Hepatocyte (in vitro differentiated cells): ENCODE results near the gene RALGPS2.

Experiments
- EZH2 ChIP-seq: fragments of 200-600 bp; sonication (generic); IDR thresholded peaks from 2 replicates; pipeline ENCODE4 v1.6.1; 2016; ENCODE audit warnings: antibody characterized with exemption, mild to moderate bottlenecking, borderline replicate concordance
- EZH2phosphoT487 ChIP-seq: fragments of 200-600 bp; sonication (generic); IDR thresholded peaks from one replicate; pipeline ENCODE4 v1.6.1; 2018; ENCODE audit warnings: antibody characterized with exemption, mild to moderate bottlenecking, low read depth, moderate library complexity; ENCODE audit not compliant: unreplicated experiment, severe bottlenecking

DNA sequence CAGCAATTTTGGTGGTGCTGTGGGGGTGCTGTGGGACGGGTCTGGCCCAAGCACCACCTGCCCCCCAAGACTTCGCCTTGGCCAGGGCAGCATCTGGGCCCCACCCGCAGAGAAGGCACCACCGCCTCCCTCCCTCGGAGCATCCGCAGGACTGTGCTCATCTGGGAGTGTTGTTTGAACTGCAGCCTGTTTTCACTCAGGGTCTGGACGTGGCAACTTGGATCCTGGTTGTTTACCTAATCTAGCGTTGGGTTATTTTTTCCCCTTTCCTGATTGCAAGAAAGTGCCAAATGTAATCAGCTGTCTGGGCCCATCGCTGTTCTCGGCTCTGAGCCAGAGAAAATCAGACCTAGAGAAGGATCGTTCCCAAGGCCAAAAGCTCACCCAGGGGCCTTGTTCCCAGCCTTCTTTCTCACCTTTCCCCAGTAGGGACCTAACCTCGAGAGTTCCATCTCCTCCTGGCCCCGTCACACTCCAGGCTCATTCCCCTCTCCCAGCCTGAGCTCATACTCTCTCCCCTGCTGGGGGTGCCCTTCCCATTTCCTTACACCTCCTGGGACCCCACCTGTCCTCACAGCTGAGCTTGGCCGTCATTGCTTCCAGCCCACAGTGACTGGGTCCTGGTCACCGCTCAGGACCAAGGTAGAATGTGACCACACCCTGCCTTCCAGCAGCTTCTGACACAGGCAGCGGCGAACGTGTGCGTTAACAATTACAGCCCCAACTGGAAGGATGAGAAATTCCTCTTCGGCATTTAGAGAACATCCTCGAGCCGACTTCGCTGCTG is 228.7 kb downstream of the RALGPS2 start:
- no peak for TF ChIP-seq EZH2phosphoT487
- no peak for TF ChIP-seq EZH2
